ENCODE measurements around the gene CDC73.
"Not testable (repeated sequence)": the region's sequence is repeated elsewhere in the genome, so short reads cannot be mapped to it uniquely, and the experiment has no call there.

The CDC73 gene

DNA sequence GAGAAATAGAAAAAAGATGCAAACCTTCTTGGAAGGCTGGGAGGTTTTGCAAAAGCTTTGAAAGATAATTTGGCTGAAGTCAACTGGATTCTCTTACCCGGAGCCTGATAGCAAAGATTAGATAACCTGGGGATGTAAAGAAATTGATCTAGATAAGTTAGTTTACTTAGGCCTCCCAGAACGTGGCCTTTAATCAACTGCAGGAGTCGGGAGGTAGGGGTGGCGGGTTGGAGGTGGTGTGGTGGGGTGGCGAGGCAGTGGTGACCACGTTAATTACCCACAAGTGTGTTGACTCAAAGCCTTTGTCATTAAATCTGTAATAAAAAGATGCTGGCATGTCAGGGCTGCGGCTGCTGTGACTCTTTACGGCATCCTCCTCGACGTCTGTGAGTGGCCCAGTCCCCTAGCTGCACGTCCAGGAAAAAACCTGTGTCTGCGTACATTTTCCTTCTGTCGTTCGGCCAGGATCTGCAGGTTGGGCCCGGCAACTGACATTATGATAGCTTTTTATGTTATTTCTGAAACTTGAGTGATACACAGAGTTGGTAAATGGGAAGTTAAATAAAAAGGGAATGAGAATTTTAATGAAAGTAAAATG is 115.6 kb downstream of the CDC73 start:
- no peak for DNase-seq

DNA sequence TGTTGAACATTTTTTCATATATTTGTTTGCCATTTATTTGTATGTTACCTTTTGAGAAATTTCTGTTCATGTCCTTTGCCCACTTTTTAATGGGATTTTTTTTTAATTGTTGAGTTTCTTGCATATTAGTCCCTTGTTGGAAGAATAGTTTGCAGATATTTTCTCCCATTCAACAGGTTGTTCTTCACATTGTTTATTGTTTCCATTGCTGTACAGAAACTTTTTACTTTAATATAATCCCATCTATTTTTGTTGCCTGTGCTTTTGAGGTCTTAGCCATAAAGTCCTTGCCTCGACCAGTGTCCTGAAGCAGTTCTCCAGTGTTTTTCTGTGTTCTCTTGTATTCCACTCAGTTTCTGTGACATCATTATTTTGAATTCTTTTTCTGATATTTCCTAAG is 118.8 kb downstream of the CDC73 start:
- no peak for DNase-seq

DNA sequence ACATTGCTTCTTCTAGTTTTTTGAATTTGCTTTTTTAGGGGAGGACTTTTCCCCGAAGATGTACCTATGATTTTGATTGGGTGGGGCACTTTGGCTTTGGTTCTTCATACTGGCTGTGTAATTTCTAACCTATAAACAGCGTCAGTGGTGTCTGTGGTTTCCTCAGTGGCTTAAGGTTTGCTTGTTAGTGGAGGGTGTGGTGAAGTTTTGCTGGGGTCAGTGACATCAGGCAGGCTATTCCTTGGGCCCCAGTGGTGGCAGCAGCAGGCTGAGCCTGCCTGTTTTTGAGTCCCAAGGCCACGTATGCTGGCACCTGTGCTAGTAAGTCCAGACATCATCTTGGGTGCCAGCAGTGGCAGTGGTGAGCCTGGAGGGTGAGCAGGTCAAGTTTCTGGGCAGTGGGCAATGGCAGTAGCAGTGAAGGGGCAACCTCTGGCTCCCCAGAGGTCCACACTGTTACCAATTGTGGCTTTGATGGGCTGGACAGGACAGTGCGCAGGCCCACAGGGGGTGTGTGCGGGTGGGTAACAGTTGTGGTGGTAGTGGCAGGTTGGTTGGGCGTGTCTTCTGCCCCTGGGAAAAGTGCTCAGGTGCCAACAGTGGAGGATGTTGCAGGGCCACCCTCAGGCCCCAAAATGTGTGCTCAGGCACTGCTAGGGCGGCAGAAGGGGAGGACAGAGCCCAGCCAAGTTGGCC is 119.4 kb downstream of the CDC73 start:
- peak in 1 of 5 donors; percentile 89 for DNase-seq

DNA sequence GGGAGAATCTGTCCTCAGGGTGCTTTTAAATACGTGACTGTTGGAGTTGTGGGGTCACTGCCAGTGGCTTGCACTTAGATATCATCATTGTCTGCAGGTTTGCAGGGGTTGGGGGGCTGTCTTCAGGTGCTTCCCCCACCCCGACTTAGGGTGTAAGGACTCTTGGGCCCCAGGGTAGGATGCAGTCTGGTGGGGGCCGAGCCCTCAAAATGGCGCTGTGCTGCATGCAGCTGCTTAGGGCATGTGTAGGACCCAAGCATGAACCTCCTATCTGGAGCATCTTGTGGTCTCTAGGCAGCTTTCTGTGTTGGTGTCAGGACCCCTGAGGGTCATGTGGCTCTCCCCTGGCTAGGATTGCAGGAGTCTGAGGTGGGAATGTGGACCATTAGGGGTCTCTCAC is 120.2 kb downstream of the CDC73 start:
- no peak for DNase-seq

DNA sequence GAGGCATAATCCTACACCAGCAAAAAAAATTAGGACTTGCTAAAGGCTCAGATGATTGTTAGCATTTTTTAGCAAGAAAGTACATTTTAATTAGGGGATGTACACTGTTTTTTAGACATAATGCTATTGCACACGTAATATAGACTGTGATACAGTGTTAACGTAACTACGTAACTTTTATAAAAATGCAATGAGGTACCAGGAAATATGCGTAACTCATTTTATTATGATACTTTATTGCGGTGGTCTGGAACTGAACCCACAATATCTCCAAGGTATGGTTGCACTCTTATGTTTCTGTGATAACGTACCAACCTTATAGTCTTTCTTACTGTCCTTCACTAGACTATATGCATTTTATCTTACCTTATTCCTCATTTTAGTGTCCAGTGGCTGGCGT is 127.4 kb downstream of the CDC73 start:
- no peak for DNase-seq

DNA sequence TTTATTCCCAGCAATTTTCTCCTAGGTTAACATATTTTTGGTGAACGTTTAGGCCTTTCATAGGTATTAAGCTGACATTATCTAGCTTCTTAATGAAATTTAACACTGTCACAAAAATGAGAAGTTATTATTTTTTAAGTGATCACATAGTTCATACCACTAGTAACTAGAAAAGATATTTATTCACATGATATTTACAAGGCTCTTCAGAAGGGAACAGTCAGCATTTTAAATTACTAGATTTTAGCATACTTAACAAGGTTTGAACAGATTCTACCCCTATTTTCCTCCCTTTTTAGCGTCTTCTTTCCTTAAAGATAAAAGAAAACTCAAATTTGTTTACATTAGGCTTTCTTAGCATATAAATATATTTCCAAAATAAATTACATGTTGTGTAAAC is 130.1 kb downstream of the CDC73 start:
- DNase-seq = no peak

DNA sequence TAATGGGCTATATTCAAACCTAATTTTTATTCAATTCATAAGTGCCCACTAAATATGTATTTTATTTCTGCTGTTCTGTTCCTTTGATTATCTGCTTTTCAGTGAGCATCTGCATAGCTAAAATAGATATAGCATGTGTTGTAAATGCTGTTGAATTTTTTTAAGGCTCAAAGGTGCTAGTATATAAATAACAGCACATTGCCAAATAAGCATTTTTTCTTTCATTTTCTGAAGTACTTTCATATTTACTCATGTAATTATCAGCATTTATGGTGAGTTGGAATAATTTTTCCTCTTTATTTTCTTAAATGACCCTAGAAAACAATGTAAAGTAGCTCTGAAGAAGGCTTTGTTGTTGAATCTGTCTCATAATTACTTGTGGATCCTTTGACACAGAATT is 134.2 kb downstream of the CDC73 start:
- no peak for DNase-seq

DNA sequence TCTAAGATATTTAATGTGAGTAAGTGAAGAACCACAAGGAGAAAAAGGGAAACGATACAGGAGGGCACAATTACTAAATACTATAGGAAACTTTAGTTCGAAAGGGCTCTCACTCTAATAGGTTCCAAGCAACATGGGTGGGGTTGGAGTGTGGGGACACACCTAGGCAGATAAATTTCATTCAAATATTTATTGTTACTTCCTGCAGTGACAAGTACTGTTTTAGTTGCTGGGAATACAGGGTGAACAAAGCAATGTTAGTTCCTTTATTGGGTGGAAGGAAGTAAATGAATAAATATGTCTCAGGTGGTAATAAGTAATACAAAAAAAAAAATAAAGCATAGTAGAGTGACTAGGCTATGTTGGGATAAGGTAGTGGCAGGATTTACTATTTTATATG is 137.8 kb downstream of the CDC73 start:
- DNase-seq = no peak

DNA sequence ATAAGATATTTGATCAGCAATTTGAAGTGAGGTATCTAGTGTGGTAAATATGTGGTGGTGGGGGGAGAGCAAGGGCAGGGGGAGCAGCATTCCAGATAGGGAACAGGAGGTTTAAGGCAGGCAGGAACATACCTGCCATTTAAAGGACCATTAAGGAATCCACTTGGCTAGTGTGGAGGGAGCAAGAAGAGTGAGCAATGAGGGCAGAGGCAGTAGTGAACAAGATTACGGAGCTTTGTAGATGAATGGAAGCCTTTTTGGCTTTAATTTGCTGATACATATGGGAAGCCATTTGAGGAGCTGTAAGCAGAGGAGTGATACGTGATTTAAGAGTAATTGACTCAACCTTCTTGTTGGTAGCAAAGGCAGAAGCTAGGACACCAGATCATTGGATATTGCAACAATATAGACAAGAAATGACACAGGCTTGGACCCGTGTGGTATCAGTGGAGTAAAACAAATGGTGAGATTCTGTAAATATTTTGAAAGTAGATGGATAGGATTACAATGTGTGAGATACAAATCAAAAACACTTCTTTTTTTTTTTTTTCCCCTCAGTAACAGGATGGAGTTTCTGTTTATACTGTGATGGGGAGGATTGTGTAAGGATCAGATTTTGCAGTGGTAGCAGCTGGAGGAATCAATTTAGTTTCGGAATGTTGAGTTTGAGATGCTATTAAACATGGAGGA is 138.4 kb downstream of the CDC73 start:
- DNase-seq = no peak

DNA sequence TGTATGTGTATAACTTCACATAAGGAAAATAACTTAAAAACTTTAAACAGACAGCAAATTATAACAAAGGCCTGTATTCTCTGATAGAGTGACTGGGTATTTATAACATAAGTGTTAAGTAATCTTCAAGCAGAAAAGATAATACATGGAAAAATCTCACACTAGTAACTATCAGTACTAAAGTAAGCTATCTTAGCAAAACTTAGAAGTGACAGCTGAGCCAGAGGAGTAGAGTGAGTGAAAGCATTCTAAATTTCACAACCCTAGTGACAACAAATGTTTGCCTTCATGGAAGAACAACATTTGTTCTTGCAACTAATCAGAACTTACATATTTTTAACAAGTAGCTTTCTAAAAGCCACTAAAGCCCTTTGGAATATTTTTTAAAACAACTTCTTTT is 139.1 kb downstream of the CDC73 start:
- no peak for DNase-seq

DNA sequence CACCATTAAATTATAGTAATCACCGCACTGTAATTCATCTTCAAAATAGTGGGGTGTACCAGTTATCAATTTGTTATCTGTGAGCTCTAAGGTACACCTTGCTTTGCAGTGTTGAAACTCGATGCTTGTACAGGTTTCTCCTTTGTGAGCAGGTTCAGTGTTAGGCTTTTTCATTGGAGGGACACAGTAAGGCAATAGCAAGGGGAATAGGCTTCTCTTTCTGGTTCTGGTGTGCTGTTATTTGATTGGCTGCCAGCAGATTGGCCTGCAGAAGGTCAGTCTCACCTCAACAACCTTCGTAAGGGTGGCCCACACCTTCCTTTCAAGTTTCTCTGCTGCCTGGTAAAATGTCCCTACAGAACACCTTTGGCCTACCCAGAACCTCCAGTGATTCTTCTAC is 140.8 kb downstream of the CDC73 start:
- DNase-seq = no peak

DNA sequence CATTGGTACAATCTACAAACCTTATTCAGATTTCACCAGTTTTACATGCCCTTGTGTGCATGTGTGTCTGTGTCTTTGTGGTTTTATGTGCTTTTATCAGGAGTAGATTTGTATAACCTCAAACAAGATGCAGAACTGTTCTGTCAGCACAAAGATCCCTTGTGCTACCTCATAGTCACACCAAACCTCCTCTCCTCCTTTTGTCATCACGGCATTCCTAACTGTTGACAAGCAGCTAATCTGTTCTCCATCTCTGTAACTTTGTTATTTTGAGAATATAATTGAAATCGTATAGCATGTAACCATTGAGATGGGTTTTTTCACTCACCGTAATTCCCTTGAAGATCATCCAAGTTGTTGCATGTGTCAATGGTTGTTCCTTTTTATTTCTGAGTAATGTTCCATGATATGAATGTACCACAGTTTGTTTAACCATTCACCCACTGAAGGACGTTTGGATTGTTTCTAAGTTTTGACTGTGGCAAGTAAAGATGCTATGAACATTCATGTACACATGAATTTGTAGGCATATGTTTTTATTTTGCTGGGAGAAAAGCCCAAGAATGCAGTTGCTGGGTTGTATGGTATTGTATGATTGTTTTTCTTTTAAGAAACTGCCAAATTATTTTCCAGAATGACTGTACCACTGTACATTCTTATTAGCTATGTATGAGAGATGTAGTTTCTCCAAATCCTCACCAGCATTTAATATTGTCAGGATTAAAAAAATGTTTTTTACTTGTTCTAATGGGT is 142.7 kb downstream of the CDC73 start:
- no peak for DNase-seq

DNA sequence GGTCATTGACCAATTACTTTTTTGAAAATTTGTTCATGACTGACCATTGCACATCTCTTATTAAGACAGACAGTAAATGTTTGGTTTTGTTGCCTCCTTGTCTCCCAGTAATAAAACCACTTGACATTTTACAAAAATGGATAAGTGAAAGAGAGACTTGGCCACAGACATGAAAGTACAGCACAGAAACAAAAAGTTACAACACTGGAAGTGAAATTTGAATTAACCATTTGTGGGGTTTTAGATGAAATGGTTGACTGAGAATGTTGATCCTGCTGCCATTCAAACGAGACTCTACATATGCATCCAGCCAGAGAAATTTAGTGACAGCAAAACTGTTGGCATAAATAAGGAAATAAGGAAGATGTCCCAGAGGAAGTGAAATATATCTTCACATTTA is 143.9 kb downstream of the CDC73 start:
- no peak for DNase-seq

DNA sequence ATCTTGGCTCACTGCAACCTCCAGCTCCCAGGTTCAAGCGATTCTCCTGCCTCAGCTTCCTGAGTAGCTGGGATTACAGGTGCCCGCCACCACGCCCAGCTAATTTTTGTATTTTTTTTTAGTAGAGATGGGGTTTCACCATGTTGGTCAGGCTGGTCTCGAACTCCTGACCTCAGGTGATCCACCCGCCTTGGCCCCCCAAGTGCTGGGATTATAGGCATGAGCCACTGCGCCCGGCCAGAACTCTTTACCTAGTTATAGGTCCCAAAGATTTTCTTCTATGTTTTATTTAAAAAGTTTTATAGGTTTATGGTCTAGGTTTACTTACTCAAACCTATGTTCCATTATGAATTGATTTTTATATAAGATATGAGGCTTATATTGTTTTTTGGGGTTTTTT is 145.0 kb downstream of the CDC73 start:
- not testable (repeated sequence) for DNase-seq

DNA sequence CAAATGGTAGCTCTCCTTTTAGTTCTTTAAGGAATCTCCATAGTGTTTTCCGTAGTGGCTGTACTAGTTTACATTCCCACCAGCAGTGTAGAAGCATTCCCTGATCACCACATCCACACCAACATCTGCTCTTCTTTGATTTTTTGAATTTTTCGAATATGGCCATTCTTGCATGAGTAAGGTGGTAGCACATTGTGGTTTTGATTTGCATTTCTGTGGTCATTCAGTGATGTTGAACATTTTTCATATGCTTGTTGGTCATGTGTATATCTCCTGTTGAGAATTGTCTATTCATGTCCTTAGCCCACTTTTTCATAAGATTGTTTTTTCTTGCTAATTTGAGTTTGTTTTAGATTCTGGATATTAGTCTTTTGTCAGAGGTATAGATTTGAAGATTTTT is 149.2 kb downstream of the CDC73 start:
- DNase-seq = no peak

DNA sequence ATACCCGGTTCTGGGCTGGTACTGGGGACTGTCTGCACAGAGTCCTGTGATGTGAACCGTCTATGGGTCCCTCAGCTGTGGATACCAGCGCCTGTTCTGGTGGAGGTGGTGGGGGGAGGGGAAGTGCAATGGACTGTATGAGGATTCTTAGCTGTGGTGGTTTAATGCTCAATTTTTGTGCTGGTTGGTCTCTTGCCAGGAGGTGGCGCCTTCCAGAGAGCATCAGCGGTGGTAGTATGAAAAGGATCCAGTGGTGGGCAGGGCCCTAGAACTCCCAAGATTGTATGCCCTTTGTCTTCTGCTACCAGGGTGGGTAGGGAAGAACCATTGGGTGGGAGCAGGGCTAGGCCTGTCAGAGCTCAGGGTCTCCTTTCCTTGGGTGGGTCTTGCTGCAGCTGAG is 153.9 kb downstream of the CDC73 start:
- DNase-seq = no peak

DNA sequence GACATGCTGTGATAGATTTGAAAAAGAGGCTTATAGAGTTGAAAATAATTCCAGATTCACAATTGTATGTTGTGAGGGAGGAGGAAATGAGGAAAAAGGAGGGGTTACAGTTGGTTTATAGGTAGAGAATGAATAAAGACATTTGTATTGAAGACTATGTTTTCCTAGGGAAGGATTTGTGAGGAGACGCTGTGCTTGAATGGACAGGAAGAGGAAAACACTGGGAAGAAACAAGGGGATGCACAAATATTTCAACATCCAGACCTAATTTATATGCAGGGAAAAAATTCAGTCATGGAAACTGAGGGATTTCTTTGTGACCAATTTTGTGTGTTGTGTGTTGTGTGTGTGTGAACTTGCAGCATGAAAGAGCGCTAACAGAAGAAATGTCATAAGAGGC is 157.1 kb downstream of the CDC73 start:
- DNase-seq = no peak

DNA sequence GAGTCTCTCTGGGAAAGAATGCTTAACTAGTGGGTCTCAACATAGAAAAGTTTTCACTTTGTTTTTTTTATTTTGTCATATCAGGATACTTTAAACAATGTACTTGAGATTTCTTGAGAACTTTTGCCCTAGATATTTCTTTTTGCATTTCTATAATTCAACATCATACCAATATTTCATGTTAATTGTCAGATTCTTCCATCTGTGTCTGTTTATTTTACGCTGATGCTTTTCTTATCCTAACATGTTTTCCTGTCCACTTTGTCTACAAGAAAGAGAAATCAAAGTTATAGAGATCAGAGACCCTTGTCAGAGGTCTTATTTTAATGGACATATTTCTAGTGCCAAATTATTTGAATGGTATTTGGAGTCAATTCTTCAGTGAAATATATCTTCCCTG is 160.1 kb downstream of the CDC73 start:
- DNase-seq = no peak

DNA sequence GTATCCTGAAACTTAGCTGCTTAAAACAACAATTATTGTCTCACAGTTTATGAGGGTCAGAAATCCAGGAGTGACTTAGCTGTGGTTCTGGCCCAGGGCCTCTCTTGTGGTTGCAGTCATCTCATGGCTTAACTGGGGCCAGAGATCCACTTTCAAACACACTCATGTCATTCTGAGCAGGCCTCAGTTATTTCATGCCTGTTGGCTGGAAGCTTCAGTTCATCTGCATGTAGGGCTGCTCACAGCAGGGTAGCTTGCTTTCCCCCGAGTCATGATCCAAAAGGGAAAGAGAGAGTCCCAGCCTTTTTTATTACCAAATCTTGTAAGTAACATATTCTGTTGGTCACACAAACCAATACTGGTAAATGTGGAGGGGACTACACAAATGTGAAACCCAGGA is 161.2 kb downstream of the CDC73 start:
- DNase-seq = no peak

DNA sequence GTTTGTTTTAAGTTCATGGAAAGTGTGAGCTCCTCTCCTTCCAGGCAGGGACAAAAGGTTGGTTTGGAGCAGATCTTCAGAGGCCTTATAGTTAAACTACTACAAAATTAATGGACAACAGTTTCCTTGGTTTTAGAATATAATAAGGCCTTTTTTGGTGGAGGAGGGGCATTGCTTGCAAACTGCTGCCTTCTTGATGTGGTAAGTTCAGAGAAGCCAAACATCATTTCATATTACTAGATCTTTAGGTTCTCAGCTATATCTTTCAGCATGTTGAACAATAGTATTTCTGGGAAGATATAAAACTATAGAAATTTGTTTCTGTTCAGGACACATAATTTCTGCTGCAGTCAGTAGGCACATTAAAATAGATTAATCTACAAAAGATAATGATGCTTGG is 162.4 kb downstream of the CDC73 start:
- no peak for DNase-seq

DNA sequence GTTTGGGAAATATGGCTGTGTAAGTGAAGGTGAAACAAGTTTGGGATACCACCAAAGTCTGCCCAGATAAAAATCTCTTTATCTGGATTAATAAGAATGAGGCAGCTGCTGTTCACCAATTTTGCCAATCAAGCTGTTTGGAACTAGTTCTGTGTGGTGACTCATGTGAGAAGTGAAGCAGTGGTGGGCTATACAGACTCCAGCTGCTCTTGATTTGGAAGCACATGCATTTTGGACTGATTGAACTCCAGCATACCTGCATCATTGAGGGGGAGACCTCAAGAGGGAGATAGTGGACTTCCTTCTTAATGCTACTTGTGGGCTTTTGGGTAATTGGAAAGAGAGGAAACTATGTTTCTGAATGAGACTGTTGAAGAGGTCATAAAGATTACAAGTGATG is 163.8 kb downstream of the CDC73 start:
- DNase-seq = no peak

DNA sequence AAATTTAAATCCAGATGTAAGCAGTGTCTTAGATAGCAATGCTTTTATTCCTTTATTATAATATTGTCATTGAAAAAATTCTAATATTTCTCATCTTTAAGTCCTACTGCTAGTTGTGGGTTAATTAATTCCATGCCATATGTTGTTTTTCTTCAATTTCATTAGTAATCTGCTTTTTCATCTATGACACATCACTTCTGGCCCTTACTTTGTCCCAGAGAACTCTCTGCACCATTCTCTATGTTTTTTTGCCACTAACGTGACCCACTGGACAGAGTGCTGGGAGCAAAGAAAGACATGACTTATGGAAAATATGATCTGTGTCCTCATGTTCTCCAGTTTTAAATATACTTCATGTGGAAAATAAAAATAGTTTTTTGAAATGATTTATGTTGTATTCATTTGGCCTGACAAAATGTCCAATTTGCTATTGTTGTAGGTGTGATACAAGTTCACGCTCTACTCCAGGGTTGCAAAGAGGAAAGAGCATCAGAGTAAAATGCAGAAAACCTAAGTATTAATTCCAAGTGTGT is 166.8 kb downstream of the CDC73 start:
- DNase-seq = not testable (repeated sequence)

DNA sequence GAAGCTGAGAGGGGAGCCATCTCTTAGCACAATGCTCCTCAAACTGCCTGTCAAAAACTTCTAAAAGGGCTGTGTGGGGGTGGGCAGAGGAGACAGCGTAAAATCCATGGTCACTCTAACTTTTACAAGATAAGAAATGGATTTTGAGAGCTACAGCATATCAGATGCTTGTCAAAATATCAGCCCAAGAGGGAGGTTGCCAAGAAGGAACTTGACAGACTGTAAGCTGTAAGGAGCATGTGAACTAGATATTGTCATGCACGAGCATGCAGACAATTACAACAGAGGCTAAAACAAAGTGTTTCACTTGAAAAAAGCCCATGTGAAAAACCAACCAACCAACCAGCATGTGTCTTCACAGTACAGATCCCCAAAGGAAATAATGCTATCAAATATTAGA is 171.9 kb downstream of the CDC73 start:
- no peak for DNase-seq
